Gastrocnemius medialis (tissue), 4 donors: Measurements from ENCODE around the gene CYP17A1. TPM values are rescaled to one million over a fixed set of nuclear protein-coding genes. Genes with fewer than 3 reads are reported as not detected.

Source experiments
- ATAC-seq, 2 donors: fragments of 150-250 bp; one replicate each; pipeline ENCODE4 v1.9.1; 2016
- DNase-seq, 2 donors: peaks; one replicate each; pipeline ENCODE4 v3.0.0-alpha.2; 2019
- H3K27ac ChIP-seq, 4 donors: fragments of 200-600 bp; sonication (generic); 1 replicate in 1 of 4; 2 replicates in 3 of 4; pipeline ENCODE4 v1.5.1; 2016 to 2018; ENCODE audit warnings: mild to moderate bottlenecking in 2 of 4, moderate library complexity in 1 of 4
- H3K27me3 ChIP-seq, 3 donors: fragments of 200-600 bp; sonication (generic) in 2 of 3; 1 replicate in 1 of 3; 2 replicates in 2 of 3; pipeline versions ENCODE4 v1.5.1 to v1.6.0; 2016 to 2019; ENCODE audit warnings: mild to moderate bottlenecking in 1 of 3, moderate library complexity in 1 of 3
- H3K36me3 ChIP-seq, 2 donors: fragments of 200-600 bp; sonication (generic) in 1 of 2; one replicate each; pipeline ENCODE4 v1.5.1; 2017 to 2018
- H3K4me1 ChIP-seq, 2 donors: fragments of 200-600 bp; sonication (generic) in 1 of 2; one replicate each; pipeline ENCODE4 v1.5.1; 2016 to 2017; ENCODE audit warnings: mild to moderate bottlenecking in 2 of 2
- H3K4me3 ChIP-seq, 4 donors: fragments of 200-600 bp; sonication (generic) in 3 of 4; 1 replicate in 1 of 4; 2 replicates in 3 of 4; pipeline ENCODE4 v1.5.1; 2016 to 2019; ENCODE audit warnings: mild to moderate bottlenecking in 2 of 4
- H3K9me3 ChIP-seq, 3 donors: fragments of 200-600 bp; sonication (generic) in 2 of 3; 1 replicate in 1 of 3; 2 replicates in 2 of 3; pipeline ENCODE4 v1.5.1; 2016 to 2019
- CTCF ChIP-seq, 5 experiments: fragments of 450-650 bp in 3 of 5; fragments of 200-600 bp in 2 of 5; sonication (generic) in 2 of 5; IDR thresholded peaks in 4 of 5; conservative IDR thresholded peaks in 1 of 5; 1 replicate in 4 of 5; 2 replicates in 1 of 5; pipeline ENCODE4 v1.5.1; 2016 to 2019; ENCODE audit warnings: antibody characterized with exemption in 5 of 5, mild to moderate bottlenecking in 3 of 5, moderate library complexity in 3 of 5
- POLR2A ChIP-seq, 2 donors: fragments of 450-650 bp; IDR thresholded peaks; one replicate each; pipeline ENCODE4 v1.6.1; 2017; ENCODE audit warnings: antibody characterized with exemption in 2 of 2, mild to moderate bottlenecking in 2 of 2, moderate library complexity in 2 of 2
- in situ Hi-C, 4 donors: fragments of 200-750 bp; cut with MboI; loops; one replicate each; pipeline versions ENCODE4 v1.15.0 to v1.8.0; 2017; ENCODE audit warnings: low sequenced_read_pairs in 4 of 4
- intact Hi-C: fragments of 100-400 bp; cut with DNase I; formaldehyde crosslinking; loops from one replicate; pipeline ENCODE4 v1.15.1; 2023; ENCODE audit warnings: low total_unique reads
- total RNA-seq, 4 donors: library from RNA; depleted of rRNA; stranded (reverse); fragments of >200 nt; gene quantifications; one replicate each; pipeline versions ENCODE4 v1.1.0 to v1.2.3, GENCODE V29; 2016

Gene CYP17A1, protein sequence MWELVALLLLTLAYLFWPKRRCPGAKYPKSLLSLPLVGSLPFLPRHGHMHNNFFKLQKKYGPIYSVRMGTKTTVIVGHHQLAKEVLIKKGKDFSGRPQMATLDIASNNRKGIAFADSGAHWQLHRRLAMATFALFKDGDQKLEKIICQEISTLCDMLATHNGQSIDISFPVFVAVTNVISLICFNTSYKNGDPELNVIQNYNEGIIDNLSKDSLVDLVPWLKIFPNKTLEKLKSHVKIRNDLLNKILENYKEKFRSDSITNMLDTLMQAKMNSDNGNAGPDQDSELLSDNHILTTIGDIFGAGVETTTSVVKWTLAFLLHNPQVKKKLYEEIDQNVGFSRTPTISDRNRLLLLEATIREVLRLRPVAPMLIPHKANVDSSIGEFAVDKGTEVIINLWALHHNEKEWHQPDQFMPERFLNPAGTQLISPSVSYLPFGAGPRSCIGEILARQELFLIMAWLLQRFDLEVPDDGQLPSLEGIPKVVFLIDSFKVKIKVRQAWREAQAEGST
- 1 to 10 TPM in 1 of 4 donors, not detected in 3; 4.2 TPM for total RNA-seq

DNA sequence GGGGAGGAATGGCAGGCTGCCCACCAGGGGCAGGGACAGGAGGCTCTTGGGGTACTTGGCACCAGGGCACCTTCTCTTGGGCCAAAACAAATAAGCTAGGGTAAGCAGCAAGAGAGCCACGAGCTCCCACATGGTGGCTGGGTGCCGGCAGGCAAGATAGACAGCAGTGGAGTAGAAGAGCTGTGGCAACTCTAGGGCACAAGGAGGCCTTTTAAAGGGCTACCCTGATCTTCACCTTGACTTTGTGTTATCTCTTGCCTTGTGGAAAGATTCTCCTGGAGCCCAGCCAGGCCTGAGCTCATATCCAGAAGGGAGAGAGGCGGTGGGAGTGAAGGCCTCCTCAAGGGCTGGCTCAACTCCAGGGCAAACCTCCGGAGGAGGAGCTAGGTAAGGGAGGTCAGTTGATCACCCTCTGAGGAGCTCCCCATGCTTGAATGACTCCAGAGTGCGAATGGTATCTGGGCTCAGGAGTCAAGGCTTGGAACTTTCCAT, at the start of gene CYP17A1:
CYP17A1 (minus strand) TSS at position 184 of the 492 bp plus-strand sequence; CDS start at position 132, 52 bp downstream.
- TF ChIP-seq CTCF (IDR thresholded peaks at IDR 0.05 in 4 of 5, conservative IDR thresholded peaks at IDR 0.05 in 1 of 5) (no peak), POLR2A (IDR thresholded peaks at IDR 0.05) (no peak)
- DNase-seq: peak in 1 of 2 donors; percentile 37

GRCh38 chr10:102880256-102880655, 43.0 kb upstream of the CYP17A1 start:
- peaks cover 0 to 10% of the 10 kb centered on the region in 2 donors for H3K36me3 ChIP-seq
- intact Hi-C loops: no loop called here

More for the DNA sequence above, at the start of gene CYP17A1:
- peaks cover 0 to 11% (median 7%) of the 10 kb centered on the region in 3 donors for H3K27me3 ChIP-seq
- no peak within 1 kb of the TSS for H3K4me3 ChIP-seq
- intact Hi-C loops: no loop called here
- ATAC-seq: no peak
- H3K4me1 ChIP-seq: peaks cover 4 to 5% of the 10 kb centered on the region in 2 donors
- in situ Hi-C loops: loop anchor here in 2 of 4 donors (10.0 kb wide), 2 partner anchors 58 to 112 kb away; no protein-coding TSS in a partner anchor
- H3K36me3 ChIP-seq: no peaks in the 10 kb centered on the region
- no peak within 1 kb of the TSS for H3K27ac ChIP-seq
- no peaks in the 10 kb centered on the region for H3K9me3 ChIP-seq

DNA sequence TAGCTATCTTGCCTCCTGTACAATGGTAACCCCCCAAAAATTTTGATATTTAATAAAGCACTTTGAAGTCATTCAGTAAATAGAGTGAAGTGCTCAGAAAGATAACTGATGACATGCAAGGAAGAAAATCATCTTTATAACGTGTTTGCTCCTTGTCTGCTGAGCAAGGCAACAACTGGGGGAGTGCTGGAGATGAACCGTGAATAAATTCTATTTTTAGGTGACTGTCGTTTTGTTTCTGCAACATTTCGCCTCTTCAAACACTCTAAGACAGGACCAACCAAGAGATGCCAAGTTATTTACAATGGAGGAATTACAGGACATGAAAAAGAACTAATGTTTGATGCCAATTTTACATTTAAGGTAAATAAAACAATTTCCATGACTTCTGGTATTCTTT, 41.4 kb upstream of the CYP17A1 start:
- no peak overlapping the region for H3K4me3 ChIP-seq
- no peak overlapping the region for H3K27ac ChIP-seq
- no peak for TF ChIP-seq CTCF (IDR thresholded peaks at IDR 0.05 in 4 of 5, conservative IDR thresholded peaks at IDR 0.05 in 1 of 5)
- no peak for TF ChIP-seq POLR2A (IDR thresholded peaks at IDR 0.05)
- in situ Hi-C loops (no loop called here), intact Hi-C loops (no loop called here)
- peaks cover 0 to 10% of the 10 kb centered on the region in 2 donors for H3K36me3 ChIP-seq
- ATAC-seq (no peak), DNase-seq (no peak)
- no peaks in the 10 kb centered on the region for H3K4me1 ChIP-seq
- no peaks in the 10 kb centered on the region for H3K27me3 ChIP-seq
- H3K9me3 ChIP-seq: no peaks in the 10 kb centered on the region

More at GRCh38 chr10:102880256-102880655, 43.0 kb upstream of the CYP17A1 start:
- no peak overlapping the region for H3K4me3 ChIP-seq
- TF ChIP-seq POLR2A (IDR thresholded peaks at IDR 0.05): no peak
- TF ChIP-seq CTCF (IDR thresholded peaks at IDR 0.05 in 4 of 5, conservative IDR thresholded peaks at IDR 0.05 in 1 of 5): no peak
- H3K27me3 ChIP-seq: no peaks in the 10 kb centered on the region
- no peaks in the 10 kb centered on the region for H3K9me3 ChIP-seq
- in situ Hi-C loops: no loop called here
- no peak overlapping the region for H3K27ac ChIP-seq
- ATAC-seq (no peak), DNase-seq (no peak)
- H3K4me1 ChIP-seq: no peaks in the 10 kb centered on the region

- DNase-seq (no peak), ATAC-seq (no peak)
- TF ChIP-seq POLR2A (IDR thresholded peaks at IDR 0.05): no peak
- no peak for TF ChIP-seq CTCF (IDR thresholded peaks at IDR 0.05 in 4 of 5, conservative IDR thresholded peaks at IDR 0.05 in 1 of 5)
- Histone ChIP-seq H3K9me3 (no peaks in the 10 kb centered on the region), H3K36me3 (peaks cover 0 to 10% of the 10 kb centered on the region in 2 donors), H3K4me1 (no peaks in the 10 kb centered on the region), H3K27ac (no peak overlapping the region), H3K27me3 (no peaks in the 10 kb centered on the region), H3K4me3 (no peak overlapping the region)
- intact Hi-C loops: no loop called here
- in situ Hi-C loops: no loop called here
Measured at GRCh38 chr10:102876747-102877153, 39.5 kb upstream of the CYP17A1 start.
